Stimulated activated CD8-positive, alpha-beta memory T cell treated with anti-CD3 and anti-CD28 coated beads, Interleukin-15, amount 100 ng/mL, for 48 hours (primary cell): Measurements from ENCODE around the gene PRKCB.

Experiments
- DNase-seq, 2 donors: peaks; one replicate each; pipeline ENCODE4 v3.0.0-alpha.2; 2020; ENCODE audit warnings: low read depth in 2 of 2

PRKCB gene

GRCh38 chr16:23835390-23836077 is at the start of gene PRKCB:
TSS of gene PRKCB (plus strand) at chr16:23835983.
- peak; percentile 86 for DNase-seq

GRCh38 chr16:23786964-23787561 is 48.7 kb upstream of the PRKCB start:
- no peak for DNase-seq

- no peak for DNase-seq
Observed at GRCh38 chr16:23788685-23789084, 47.1 kb upstream of the PRKCB start.

GRCh38 chr16:23795378-23795777 is 40.4 kb upstream of the PRKCB start:
- DNase-seq = no peak

GRCh38 chr16:23796941-23797340 is 38.8 kb upstream of the PRKCB start:
- no peak for DNase-seq

- peak; percentile 50 to 53 for DNase-seq
Observed at GRCh38 chr16:23801378-23801777, 34.4 kb upstream of the PRKCB start.

- DNase-seq = no peak
Observed at GRCh38 chr16:23802776-23803175, 33.0 kb upstream of the PRKCB start.

GRCh38 chr16:23803591-23804123 is 32.1 kb upstream of the PRKCB start:
- DNase-seq = peak; percentile 53 to 60

- DNase-seq = no peak
Observed at GRCh38 chr16:23807028-23807427, 28.8 kb upstream of the PRKCB start.

GRCh38 chr16:23821467-23821866 is 14.3 kb upstream of the PRKCB start:
- no peak for DNase-seq

GRCh38 chr16:23821875-23822688 is 13.7 kb upstream of the PRKCB start:
- DNase-seq = no peak

GRCh38 chr16:23823475-23824384 is 12.1 kb upstream of the PRKCB start:
- no peak for DNase-seq

GRCh38 chr16:23824909-23825308 is 10.9 kb upstream of the PRKCB start:
- no peak for DNase-seq

- DNase-seq = no peak
Observed at GRCh38 chr16:23826528-23827045, 9.2 kb upstream of the PRKCB start.

GRCh38 chr16:23827057-23827456 is 8.7 kb upstream of the PRKCB start:
- DNase-seq = no peak

- DNase-seq = no peak
Observed at GRCh38 chr16:23829454-23829853, 6.3 kb upstream of the PRKCB start.

GRCh38 chr16:23830276-23830675 is 5.5 kb upstream of the PRKCB start:
- DNase-seq = no peak

- no peak for DNase-seq
Observed at GRCh38 chr16:23832882-23833281, 2.9 kb upstream of the PRKCB start.

GRCh38 chr16:23833504-23833903 is 2.3 kb upstream of the PRKCB start:
- no peak for DNase-seq

GRCh38 chr16:23833960-23834685 is 1.7 kb upstream of the PRKCB start:
- no peak for DNase-seq

- DNase-seq = no peak
Observed at GRCh38 chr16:23836078-23836403, 258 bp downstream of the PRKCB start.
